HCT116 (cell line): ENCODE results near the gene ELFN2.

Experiments used
- CBX3 ChIP-seq: IDR thresholded peaks from 2 replicates; pipeline ENCODE4 v1.6.1; 2012; ENCODE audit warnings: low read depth
- CTCF ChIP-seq, 3 experiments: fragments of 200-600 bp in 1 of 3; sonication (generic) in 1 of 3; IDR thresholded peaks in 2 of 3; conservative IDR thresholded peaks in 1 of 3; 2 replicates each; pipeline ENCODE4 v1.5.1; 2012 to 2017; ENCODE audit warnings: low read depth in 2 of 3, low read length in 2 of 3, antibody characterized with exemption in 1 of 3, borderline replicate concordance in 1 of 3, control low read depth in 1 of 3, mild to moderate bottlenecking in 1 of 3, mixed read lengths in 1 of 3, mixed run types in 1 of 3, moderate library complexity in 1 of 3; ENCODE audit not compliant: insufficient read depth in 1 of 3
- EZH2phosphoT487 ChIP-seq: fragments of 200-600 bp; IDR thresholded peaks from 2 replicates; pipeline ENCODE4 v1.6.1; 2018; ENCODE audit warnings: antibody characterized with exemption, borderline replicate concordance
- MAX ChIP-seq: IDR thresholded peaks from 2 replicates; pipeline ENCODE4 v1.6.1; 2012
- POLR2A ChIP-seq: IDR thresholded peaks from 2 replicates; pipeline ENCODE4 v1.7.0; 2011; ENCODE audit warnings: borderline replicate concordance; ENCODE audit not compliant: insufficient read depth, insufficient read length; ENCODE audit errors: extremely low read depth
- POLR2AphosphoS5 ChIP-seq: IDR thresholded peaks from 2 replicates; pipeline ENCODE4 v1.6.1; 2011; ENCODE audit warnings: mild to moderate bottlenecking, low read depth, low read length, moderate library complexity
- RAD21 ChIP-seq: IDR thresholded peaks from 2 replicates; pipeline ENCODE4 v1.6.1; 2012; ENCODE audit warnings: low read depth, mild to moderate bottlenecking
- SRF ChIP-seq: IDR thresholded peaks from 2 replicates; pipeline ENCODE4 v1.6.1; 2012; ENCODE audit warnings: low read depth
- TCF7L2 ChIP-seq: IDR thresholded peaks from 2 replicates; pipeline ENCODE4 v1.7.0; 2011; ENCODE audit warnings: borderline replicate concordance, inconsistent platforms; ENCODE audit not compliant: insufficient read depth, insufficient read length; ENCODE audit errors: extremely low read depth
- YY1 ChIP-seq: IDR thresholded peaks from 2 replicates; pipeline ENCODE4 v1.6.1; 2011; ENCODE audit warnings: low read length, low read depth, moderate library complexity, mild to moderate bottlenecking; ENCODE audit not compliant: insufficient replicate concordance; ENCODE audit errors: extremely low read depth

GRCh38 chr22:37439347-37439746 is 12.1 kb upstream of the ELFN2 start:
- TF ChIP-seq EZH2phosphoT487 (no peak), RAD21 (no peak), CTCF (IDR thresholded peaks at IDR 0.05 in 2 of 3, conservative IDR thresholded peaks at IDR 0.05 in 1 of 3; ENCODE audit: borderline replicate concordance in 1 of 3, insufficient read depth in 1 of 3, low read depth in 2 of 3, low read length in 2 of 3) (no peak), YY1 (no peak), POLR2A (no peak), TCF7L2 (no peak), SRF (no peak), CBX3 (no peak), MAX (no peak), POLR2AphosphoS5 (no peak)
